A673 (cell line): ENCODE measurements around the gene ZCCHC3.

Source experiments
- CTCF ChIP-seq: fragments of 300-800, 200-600 bp; sonication (generic); conservative IDR thresholded peaks from 2 replicates; pipeline ENCODE4 v1.5.1; 2017; ENCODE audit warnings: low read depth, mild to moderate bottlenecking, antibody characterized with exemption, low read length, moderate library complexity, mixed read lengths
- EZH2 ChIP-seq: fragments of 200-600 bp; sonication (generic); IDR thresholded peaks from 2 replicates; pipeline ENCODE4 v1.6.1; 2017; ENCODE audit warnings: borderline replicate concordance, low read depth, mild to moderate bottlenecking, mixed read lengths, antibody characterized with exemption, low read length; ENCODE audit not compliant: poor library complexity, severe bottlenecking

GRCh38 chr20:311609-312008, 14.2 kb downstream of the ZCCHC3 start:
- TF ChIP-seq CTCF (no peak), EZH2 (no peak)
